HEK293T (cell line): ENCODE data around the gene ANK2.

Experiments
- ARNT ChIP-seq: fragments of 450-650 bp; IDR thresholded peaks from 2 replicates; pipeline ENCODE4 v1.6.1; 2017; ENCODE audit warnings: mild to moderate bottlenecking
- BHLHE40 ChIP-seq: fragments of 450-650 bp; IDR thresholded peaks from 2 replicates; pipeline ENCODE4 v1.6.1; 2016; ENCODE audit warnings: mild to moderate bottlenecking, moderate library complexity, borderline replicate concordance
- ELF4 ChIP-seq: fragments of 450-650 bp; IDR thresholded peaks from 2 replicates; pipeline ENCODE4 v1.6.1; 2017; ENCODE audit warnings: antibody characterized with exemption
- FOXA1 ChIP-seq: fragments of 450-650 bp; IDR thresholded peaks from 2 replicates; pipeline ENCODE4 v1.6.1; 2016; ENCODE audit warnings: mild to moderate bottlenecking
- HDGF ChIP-seq: fragments of 450-650 bp; IDR thresholded peaks from 2 replicates; pipeline ENCODE4 v1.6.1; 2017; ENCODE audit warnings: antibody characterized with exemption, borderline replicate concordance
- LEF1 ChIP-seq: fragments of 450-650 bp; IDR thresholded peaks from 2 replicates; pipeline ENCODE4 v1.6.1; 2017; ENCODE audit warnings: mild to moderate bottlenecking, borderline replicate concordance
- SP1 ChIP-seq: fragments of 450-650 bp; IDR thresholded peaks from 2 replicates; pipeline ENCODE4 v1.6.1; 2017
- SUZ12 ChIP-seq: fragments of 450-650 bp; IDR thresholded peaks from 2 replicates; pipeline ENCODE4 v1.6.1; 2016; ENCODE audit warnings: mild to moderate bottlenecking
- TARDBP ChIP-seq: fragments of 450-650 bp; IDR thresholded peaks from 2 replicates; pipeline ENCODE4 v1.6.1; 2016
- TF ChIP-seq, protein P1 (sequence below): fragments of 450-650 bp; IDR thresholded peaks from 2 replicates; pipeline ENCODE4 v1.6.1; 2016

DNA sequence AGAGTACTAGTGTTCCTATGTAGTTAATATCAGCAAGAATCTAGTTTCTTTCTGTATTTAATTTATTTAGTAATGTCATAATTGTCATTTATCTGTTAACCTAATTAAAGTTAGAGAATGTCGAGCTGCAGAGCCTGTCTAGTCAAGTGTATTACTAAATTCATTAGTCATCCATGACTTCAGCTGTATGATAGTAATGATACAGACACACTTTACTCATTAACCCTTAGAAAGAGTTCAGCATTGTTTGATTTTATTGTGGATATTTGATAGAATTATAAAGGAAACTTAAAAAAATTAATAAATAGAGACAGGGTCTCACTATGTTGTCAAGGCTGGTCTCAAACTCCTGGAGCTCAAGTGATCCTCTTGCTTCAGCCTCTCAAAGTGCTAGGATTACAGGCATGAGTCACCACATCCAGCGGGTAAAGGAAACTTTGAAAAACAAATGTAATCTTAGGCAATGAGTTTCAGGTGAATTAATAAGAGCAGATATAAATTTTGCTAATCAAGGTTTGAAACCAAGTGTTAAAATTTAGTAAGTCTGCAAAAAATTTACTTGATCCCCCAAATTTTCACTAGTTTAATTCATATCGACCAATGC is 110.6 kb downstream of the ANK2 start:
- no peak for TF ChIP-seq LEF1
- TF ChIP-seq SUZ12 = no peak
- no peak for TF ChIP-seq TARDBP
- no peak for TF ChIP-seq SP1
- TF ChIP-seq ELF4 = no peak
- no peak for TF ChIP-seq ARNT
- TF ChIP-seq, protein P1, sequence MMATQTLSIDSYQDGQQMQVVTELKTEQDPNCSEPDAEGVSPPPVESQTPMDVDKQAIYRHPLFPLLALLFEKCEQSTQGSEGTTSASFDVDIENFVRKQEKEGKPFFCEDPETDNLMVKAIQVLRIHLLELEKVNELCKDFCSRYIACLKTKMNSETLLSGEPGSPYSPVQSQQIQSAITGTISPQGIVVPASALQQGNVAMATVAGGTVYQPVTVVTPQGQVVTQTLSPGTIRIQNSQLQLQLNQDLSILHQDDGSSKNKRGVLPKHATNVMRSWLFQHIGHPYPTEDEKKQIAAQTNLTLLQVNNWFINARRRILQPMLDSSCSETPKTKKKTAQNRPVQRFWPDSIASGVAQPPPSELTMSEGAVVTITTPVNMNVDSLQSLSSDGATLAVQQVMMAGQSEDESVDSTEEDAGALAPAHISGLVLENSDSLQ = no peak
- no peak for TF ChIP-seq FOXA1
- TF ChIP-seq HDGF = no peak
- TF ChIP-seq BHLHE40 = no peak
